Activated B cell treated with CpG ODN at 0.5 μM for 24 hours (primary cell): Measurements from ENCODE around the gene RAB37. TPM values are rescaled to one million over a fixed set of nuclear protein-coding genes. Genes with fewer than 3 reads are reported as not detected.

Experiments used
- ATAC-seq: fragments of 200-7000 bp; cut with Tn5 transposase; one replicate; pipeline ENCODE4 v1.10.0; 2021; ENCODE audit warnings: low read depth, mild to moderate bottlenecking, moderate library complexity
- CTCF ChIA-PET: fragments of 350-600 bp; sonication (Branson Sonifier 250); formaldehyde crosslinking; loops from one replicate; lab custom pipeline; 2021; ENCODE audit warnings: antibody characterized with exemption; lab: Charles Lee
- POLR2A ChIA-PET: fragments of 350-600 bp; sonication (Branson Sonifier 250); formaldehyde crosslinking; loops from one replicate; lab custom pipeline; 2021; ENCODE audit warnings: antibody characterized with exemption; lab: Charles Lee
- DNase-seq: peaks from one replicate; pipeline ENCODE4 v3.0.0; 2022
- H3K27ac Mint-ChIP-seq: one replicate; pipeline ENCODE4 v1.8.0; 2020; ENCODE audit warnings: mixed read lengths
- H3K27me3 Mint-ChIP-seq: one replicate; pipeline ENCODE4 v1.8.0; 2021; ENCODE audit warnings: mixed read lengths
- H3K36me3 Mint-ChIP-seq: one replicate; pipeline ENCODE4 v1.8.0; 2021; ENCODE audit warnings: low read depth, mixed read lengths
- H3K4me1 Mint-ChIP-seq: one replicate; pipeline ENCODE4 v1.8.0; 2021; ENCODE audit warnings: mixed read lengths
- H3K4me3 Mint-ChIP-seq: one replicate; pipeline ENCODE4 v1.8.0; 2020; ENCODE audit warnings: mild to moderate bottlenecking, mixed read lengths
- H3K9me3 Mint-ChIP-seq: one replicate; pipeline ENCODE4 v1.8.0; 2020; ENCODE audit warnings: mixed read lengths
- CTCF ChIP-seq: fragments of 200-600 bp; IDR thresholded peaks from one replicate; pipeline ENCODE4 v1.8.0; 2022; ENCODE audit warnings: antibody characterized with exemption, mild to moderate bottlenecking
- intact Hi-C: fragments of 100-400 bp; cut with micrococcal nuclease; formaldehyde crosslinking; loops from one replicate; pipeline ENCODE4 v1.15.1; 2024
- total RNA-seq: library from RNA; stranded (reverse); gene quantifications from 2 replicates; pipeline ENCODE4 v1.2.3, GENCODE V29; 2022

The RAB37 gene
- total RNA-seq, 1 donor from 2014 or later: 11.1 TPM

GRCh38 chr17:74723891-74724290 is 13.2 kb upstream of the RAB37 start:
- no peaks in the 10 kb centered on the region for H3K4me1 Mint-ChIP-seq
- POLR2A ChIA-PET: no interaction called here
- H3K9me3 Mint-ChIP-seq: no peaks in the 10 kb centered on the region
- H3K4me3 Mint-ChIP-seq: no peak overlapping the region
- no peak overlapping the region for H3K27ac Mint-ChIP-seq
- ATAC-seq: no peak
- DNase-seq: no peak
- CTCF ChIA-PET: no interaction called here
- H3K27me3 Mint-ChIP-seq: no peaks in the 10 kb centered on the region
- H3K36me3 Mint-ChIP-seq: no peaks in the 10 kb centered on the region
- intact Hi-C loops: no loop called here
- no peak for TF ChIP-seq CTCF

GRCh38 chr17:74725111-74725510 is 11.9 kb upstream of the RAB37 start:
- Mint-ChIP-seq H3K27ac (no peak overlapping the region), H3K4me3 (no peak overlapping the region), H3K27me3 (no peaks in the 10 kb centered on the region), H3K9me3 (no peaks in the 10 kb centered on the region), H3K36me3 (no peaks in the 10 kb centered on the region), H3K4me1 (peaks cover 2% of the 10 kb centered on the region)
- ChIA-PET CTCF (interaction anchor here (0.6 kb wide), 1 partner anchor 335 kb away, joined by 3 read pairs; no protein-coding TSS in a partner anchor), POLR2A (interaction anchor here (0.8 kb wide), 1 partner anchor 75 kb away, joined by 4 read pairs; no protein-coding TSS in a partner anchor)
- intact Hi-C loops: no loop called here
- no peak for DNase-seq
- no peak for ATAC-seq
- TF ChIP-seq CTCF: no peak

- H3K36me3 Mint-ChIP-seq: no peaks in the 10 kb centered on the region
- TF ChIP-seq CTCF: no peak
- H3K4me1 Mint-ChIP-seq: peaks cover 15% of the 10 kb centered on the region
- no peak overlapping the region for H3K27ac Mint-ChIP-seq
- CTCF ChIA-PET: no interaction called here
- ATAC-seq: no peak
- intact Hi-C loops: no loop called here
- H3K4me3 Mint-ChIP-seq: no peak overlapping the region
- POLR2A ChIA-PET: no interaction called here
- no peaks in the 10 kb centered on the region for H3K9me3 Mint-ChIP-seq
- DNase-seq: no peak
- H3K27me3 Mint-ChIP-seq: no peaks in the 10 kb centered on the region
Measured at GRCh38 chr17:74728033-74728701, 8.9 kb upstream of the RAB37 start.

- Mint-ChIP-seq H3K27ac (no peak overlapping the region), H3K4me3 (no peak overlapping the region), H3K36me3 (no peaks in the 10 kb centered on the region), H3K27me3 (no peaks in the 10 kb centered on the region), H3K9me3 (no peaks in the 10 kb centered on the region), H3K4me1 (peaks cover 15% of the 10 kb centered on the region)
- ATAC-seq (no peak), DNase-seq (no peak)
- ChIA-PET POLR2A (no interaction called here), CTCF (interaction anchor here (1.4 kb wide), 1 partner anchor 72 kb away, joined by 5 read pairs; no protein-coding TSS in a partner anchor)
- TF ChIP-seq CTCF: no peak
- intact Hi-C loops: no loop called here
Measured at GRCh38 chr17:74728702-74729075, 8.4 kb upstream of the RAB37 start.

- no peak for ATAC-seq
- POLR2A ChIA-PET: interaction anchor here (0.8 kb wide), 1 partner anchor 12 kb away, joined by 3 read pairs; no protein-coding TSS in a partner anchor
- no peaks in the 10 kb centered on the region for H3K36me3 Mint-ChIP-seq
- CTCF ChIA-PET: interaction anchor here (1.4 kb wide), 1 partner anchor 72 kb away, joined by 5 read pairs; no protein-coding TSS in a partner anchor
- intact Hi-C loops: no loop called here
- no peaks in the 10 kb centered on the region for H3K27me3 Mint-ChIP-seq
- DNase-seq: no peak
- no peak overlapping the region for H3K4me3 Mint-ChIP-seq
- no peak overlapping the region for H3K27ac Mint-ChIP-seq
- peaks cover 15% of the 10 kb centered on the region for H3K4me1 Mint-ChIP-seq
- no peak for TF ChIP-seq CTCF
- no peaks in the 10 kb centered on the region for H3K9me3 Mint-ChIP-seq
Measured at GRCh38 chr17:74729368-74729767, 7.7 kb upstream of the RAB37 start.
